H1 (cell line): ENCODE measurements around the gene PPP1R12B. TPM values are rescaled to one million over a fixed set of nuclear protein-coding genes. Genes with fewer than 3 reads are reported as not detected.
"Not testable (repeated sequence)": the region's sequence is repeated elsewhere in the genome, so short reads cannot be mapped to it uniquely, and the experiment has no call there.

Experiments used
- CTCF ChIA-PET: fragments of 300-600 bp; sonication (Branson Sonifier 250); formaldehyde crosslinking; loops from one replicate; lab custom pipeline; 2021; ENCODE audit not compliant: partially characterized antibody; lab: Charles Lee
- POLR2A ChIA-PET: fragments of 300-600 bp; sonication (Branson Sonifier 250); formaldehyde crosslinking; loops from one replicate; lab custom pipeline; 2021; ENCODE audit warnings: inconsistent platforms; ENCODE audit not compliant: partially characterized antibody; lab: Charles Lee
- DNase-seq, 2 experiments: peaks; one replicate each; pipeline versions ENCODE4 v3.0.0 to v3.0.0-alpha.2; 2010 to 2022; ENCODE audit warnings: low spot score in 2 of 2, low read depth in 1 of 2, mixed read lengths in 1 of 2
- FAIRE-seq: peaks from 2 replicates; lab custom pipeline; 2011; peaks lifted over from hg19 to GRCh38; lab: Jason Lieb, UNC
- H2AFZ ChIP-seq: 2 replicates; pipeline ENCODE4 v1.8.1; 2012; ENCODE audit warnings: low read length, inconsistent platforms
- H2AK5ac ChIP-seq: 2 replicates; pipeline ENCODE4 v1.6.1; 2013; ENCODE audit warnings: low read depth, low read length
- H2BK120ac ChIP-seq: replicated peaks from 2 replicates; pipeline ENCODE3; 2013; ENCODE audit warnings: low read depth, low read length, inconsistent platforms
- H2BK12ac ChIP-seq: 2 replicates; pipeline ENCODE4 v1.6.1; 2013; ENCODE audit warnings: low read depth, low read length
- H2BK15ac ChIP-seq: 2 replicates; pipeline ENCODE4 v1.6.1; 2013; ENCODE audit warnings: low read length
- H2BK20ac ChIP-seq: 2 replicates; pipeline ENCODE4 v1.6.1; 2013; ENCODE audit warnings: low read length
- H2BK5ac ChIP-seq: 2 replicates; pipeline ENCODE4 v1.6.1; 2013; ENCODE audit warnings: low read depth, low read length
- H3K14ac ChIP-seq: 2 replicates; pipeline ENCODE4 v1.6.1; 2013; ENCODE audit warnings: inconsistent platforms; ENCODE audit not compliant: insufficient read length
- H3K18ac ChIP-seq: 2 replicates; pipeline ENCODE4 v1.6.1; 2013; ENCODE audit warnings: low read length; ENCODE audit errors: extremely low read depth
- H3K23ac ChIP-seq: 2 replicates; pipeline ENCODE4 v1.6.1; 2013; ENCODE audit warnings: inconsistent platforms; ENCODE audit not compliant: insufficient read length
- H3K23me2 ChIP-seq: 2 replicates; pipeline ENCODE4 v1.6.1; 2013; ENCODE audit warnings: low read depth, low read length
- H3K27ac ChIP-seq: 2 replicates; pipeline ENCODE4 v1.6.1; 2011; ENCODE audit warnings: low read depth, low read length, inconsistent platforms
- H3K27me3 ChIP-seq, 4 experiments: replicated peaks in 1 of 4; 1 replicate in 1 of 4; 2 replicates in 3 of 4; pipeline versions ENCODE4 v1.6.1 to v1.8.1; 2011 to 2013; ENCODE audit warnings: low read length in 3 of 4, mild to moderate bottlenecking in 3 of 4, inconsistent platforms in 2 of 4, mixed read lengths in 2 of 4, moderate library complexity in 1 of 4; ENCODE audit not compliant: control insufficient read depth in 3 of 4, insufficient read depth in 3 of 4; ENCODE audit errors: extremely low read depth in 1 of 4
- H3K36me3 ChIP-seq, 4 experiments: 2 replicates each; pipeline versions ENCODE4 v1.6.1 to v1.8.1; 2011 to 2013; ENCODE audit warnings: mild to moderate bottlenecking in 4 of 4, low read length in 3 of 4, moderate library complexity in 2 of 4, control low read depth in 1 of 4, inconsistent platforms in 1 of 4; ENCODE audit not compliant: insufficient read depth in 4 of 4, control insufficient read depth in 2 of 4
- H3K4ac ChIP-seq: replicated peaks from 2 replicates; pipeline ENCODE3; 2013; ENCODE audit warnings: low read length, low read depth, mixed read lengths, inconsistent platforms; ENCODE audit not compliant: insufficient read length
- H3K4me1 ChIP-seq, 4 experiments: replicated peaks in 1 of 4; 1 replicate in 1 of 4; 2 replicates in 3 of 4; pipeline versions ENCODE4 v1.6.1 to v1.8.1; 2011 to 2013; ENCODE audit warnings: low read length in 3 of 4, inconsistent platforms in 2 of 4, mixed read lengths in 1 of 4; ENCODE audit not compliant: insufficient read depth in 4 of 4, control insufficient read depth in 3 of 4
- H3K4me2 ChIP-seq, 2 experiments: 2 replicates each; pipeline versions ENCODE4 v1.6.1 to v1.8.1; 2011 to 2013; ENCODE audit warnings: low read depth in 2 of 2, low read length in 2 of 2, control low read depth in 1 of 2, inconsistent platforms in 1 of 2, mild to moderate bottlenecking in 1 of 2; ENCODE audit not compliant: insufficient read depth in 1 of 2
- H3K4me3 ChIP-seq, 4 experiments: fragments of 200-600, 300-600 bp in 1 of 4; sonication (generic), shearing (Covaris generic), sonication (Bioruptor Twin) in 1 of 4; 2 replicates each; pipeline versions ENCODE4 v1.5.1 to v1.8.1; 2011 to 2016; ENCODE audit warnings: low read length in 4 of 4, low read depth in 3 of 4, control low read depth in 2 of 4, inconsistent platforms in 2 of 4, mild to moderate bottlenecking in 2 of 4, mixed read lengths in 1 of 4, moderate library complexity in 1 of 4; ENCODE audit not compliant: insufficient read depth in 2 of 4; ENCODE audit errors: extremely low read depth in 1 of 4
- H3K56ac ChIP-seq: replicated peaks from 2 replicates; pipeline ENCODE3; 2013; ENCODE audit warnings: low read depth, mild to moderate bottlenecking, mixed read lengths, low read length, inconsistent platforms; ENCODE audit not compliant: insufficient read length
- H3K79me1 ChIP-seq: 2 replicates; pipeline ENCODE4 v1.6.1; 2013; ENCODE audit warnings: low read depth, low read length, control low read depth
- H3K79me2 ChIP-seq, 2 experiments: 2 replicates each; pipeline versions ENCODE4 v1.6.1 to v1.8.1; 2012 to 2013; ENCODE audit warnings: low read length in 2 of 2, mild to moderate bottlenecking in 2 of 2, inconsistent platforms in 1 of 2; ENCODE audit not compliant: insufficient read depth in 2 of 2, control insufficient read depth in 1 of 2
- H3K9ac ChIP-seq, 4 experiments: replicated peaks in 1 of 4; 1 replicate in 1 of 4; 2 replicates in 3 of 4; pipeline versions ENCODE4 v1.6.1 to v1.8.1; 2011 to 2013; ENCODE audit warnings: low read depth in 3 of 4, low read length in 3 of 4, control low read depth in 2 of 4, mild to moderate bottlenecking in 2 of 4, moderate library complexity in 2 of 4, inconsistent platforms in 1 of 4; ENCODE audit errors: extremely low read depth in 1 of 4
- H3K9me3 ChIP-seq, 2 experiments: 2 replicates each; pipeline versions ENCODE4 v1.6.1 to v1.8.1; 2012 to 2013; ENCODE audit warnings: mild to moderate bottlenecking in 2 of 2, moderate library complexity in 2 of 2, control low read depth in 1 of 2, inconsistent platforms in 1 of 2, low read depth in 1 of 2, low read length in 1 of 2, mixed read lengths in 1 of 2; ENCODE audit not compliant: insufficient read depth in 2 of 2
- H4K20me1 ChIP-seq, 2 experiments: replicated peaks in 1 of 2; 2 replicates each; pipeline versions ENCODE3 to v1.8.1; 2011 to 2013; ENCODE audit warnings: inconsistent platforms in 2 of 2, low read length in 2 of 2, mild to moderate bottlenecking in 1 of 2; ENCODE audit not compliant: insufficient read depth in 2 of 2, control insufficient read depth in 1 of 2
- H4K5ac ChIP-seq: 2 replicates; pipeline ENCODE4 v1.6.1; 2013; ENCODE audit warnings: low read length, low read depth, mixed read lengths, inconsistent platforms; ENCODE audit not compliant: insufficient read length
- H4K8ac ChIP-seq: 2 replicates; pipeline ENCODE4 v1.8.0; 2013; ENCODE audit warnings: mild to moderate bottlenecking, moderate library complexity, low read length, inconsistent platforms; ENCODE audit not compliant: insufficient read depth; ENCODE audit errors: extremely low read depth
- H4K91ac ChIP-seq: replicated peaks from 2 replicates; pipeline ENCODE3; 2013; ENCODE audit warnings: low read length, mixed read lengths, inconsistent platforms; ENCODE audit not compliant: insufficient read length
- CTCF ChIP-seq, 3 experiments: IDR thresholded peaks; 1 replicate in 2 of 3; 2 replicates in 1 of 3; pipeline versions ENCODE4 v1.5.1 to v1.6.1; 2011; ENCODE audit warnings: low read length in 3 of 3, mild to moderate bottlenecking in 3 of 3, inconsistent platforms in 2 of 3, low read depth in 1 of 3, moderate library complexity in 1 of 3; ENCODE audit not compliant: insufficient read depth in 1 of 3; ENCODE audit errors: control extremely low read depth in 1 of 3
- RAD21 ChIP-seq, 2 experiments: IDR thresholded peaks in 1 of 2; conservative IDR thresholded peaks in 1 of 2; 2 replicates each; pipeline ENCODE4 v1.6.1; 2011; ENCODE audit warnings: low read depth in 2 of 2, low read length in 2 of 2, improper control_type of control experiment in 1 of 2, inconsistent platforms in 1 of 2, mild to moderate bottlenecking in 1 of 2, moderate library complexity in 1 of 2
- whole genome bisulfite sequencing, 2 experiments: shearing (Covaris generic) in 1 of 2; methylation state at CpG; one replicate each; pipeline versions ENCODE4 v1.1.6 to v1.1.7; 2013 to 2015; ENCODE audit warnings: low lambda C conversion rate in 2 of 2, mixed read lengths in 2 of 2, inconsistent platforms in 1 of 2, low coverage in 1 of 2, missing lambda C conversion rate in 1 of 2; ENCODE audit not compliant: insufficient replicate concordance in 2 of 2, insufficient coverage in 1 of 2, insufficient read length in 1 of 2; ENCODE audit errors: extremely low coverage in 1 of 2, missing lambda C conversion rate in 1 of 2; 5-methylcytosine and 5-hydroxymethylcytosine counted together
- polyA plus RNA-seq, 7 experiments: library from polyadenylated mRNA; depleted of rRNA in 3 of 7; stranded (reverse) in 5 of 7; unstranded in 2 of 7; fragments of >200 nt in 5 of 7; fragments of 200-250 nt in 2 of 7; gene quantifications; 1 replicate in 5 of 7; 2 replicates in 1 of 7; 4 replicates in 1 of 7; pipeline versions ENCODE4 v1.2.1 to v1.2.3, GENCODE V29; 2011 to 2013; ENCODE audit warnings: missing spikeins in 2 of 7, mixed read lengths in 2 of 7
- total RNA-seq: library from RNA; stranded (reverse); fragmentation: NEBNext Ultra II Directional; extraction: Animal tissue kit (Norgen Biotek cat#: 25700); gene quantifications from 2 replicates; pipeline ENCODE4 v1.2.1, GENCODE V29; 2021

The PPP1R12B gene
- total and polyA plus RNA-seq, 2 of the 8 experiments (the other 6 are each of a cell fraction or from before 2014, with no cell fraction given): 7.9 to 18.7 TPM

DNA sequence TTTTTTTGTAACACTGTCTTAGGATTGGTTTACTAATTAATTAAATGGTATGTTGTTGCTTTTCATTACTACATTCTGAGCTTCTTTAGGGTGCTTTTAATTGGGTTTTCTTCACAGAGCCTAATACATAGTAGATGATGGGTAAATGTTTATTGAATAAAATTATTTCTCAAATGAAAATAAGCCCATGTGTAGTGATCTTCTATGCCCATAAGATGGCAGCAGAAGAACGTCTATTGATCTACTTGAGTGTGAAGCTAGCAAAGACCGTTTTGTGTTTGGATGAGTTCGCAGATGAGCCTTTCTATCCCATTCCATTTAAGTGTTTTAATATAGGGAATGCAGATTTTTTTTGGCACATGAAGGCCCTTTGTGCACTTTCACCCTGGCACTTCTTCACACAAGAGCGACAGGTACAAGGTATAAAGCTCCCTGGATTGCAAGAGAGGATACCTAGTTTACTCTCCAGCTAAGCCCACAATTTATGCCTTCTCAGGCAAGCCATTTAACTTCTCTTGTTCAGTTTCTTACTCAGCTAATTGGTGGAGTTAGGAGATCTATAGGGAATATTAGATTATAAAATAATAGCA is 115.7 kb downstream of the PPP1R12B start:
- not testable (repeated sequence) for H4K20me1 ChIP-seq, FAIRE-seq
- CTCF ChIA-PET: interaction anchor here (0.7 to 3.2 kb wide), 27 partner anchors 8 to 276 kb away, joined by 3 to 18 read pairs (median 4); no protein-coding TSS in a partner anchor

More for the DNA sequence above, 115.7 kb downstream of the PPP1R12B start:
- H3K4me1 ChIP-seq, H3K4me3 ChIP-seq, H3K79me2 ChIP-seq, H2BK12ac ChIP-seq, H3K4ac ChIP-seq, H3K23ac ChIP-seq, H2AK5ac ChIP-seq, H3K14ac ChIP-seq, H2AFZ ChIP-seq, H3K27me3 ChIP-seq, H2BK5ac ChIP-seq, DNase-seq, H3K9me3 ChIP-seq, H3K9ac ChIP-seq, H2BK20ac ChIP-seq, H4K91ac ChIP-seq, H3K56ac ChIP-seq, H3K79me1 ChIP-seq, POLR2A ChIA-PET, H2BK120ac ChIP-seq, H3K4me2 ChIP-seq, H4K8ac ChIP-seq, H4K5ac ChIP-seq, H2BK15ac ChIP-seq, H3K36me3 ChIP-seq, H3K23me2 ChIP-seq, H3K18ac ChIP-seq, H3K27ac ChIP-seq: not testable (repeated sequence)
- peak in 2 of 3 experiments; percentile 37 to 42; a peak in 2 of 4 replicates for TF ChIP-seq CTCF (IDR thresholded peaks at IDR 0.05; ENCODE audit: control extremely low read depth in 1 of 3, insufficient read depth in 1 of 3, low read depth in 1 of 3, low read length in 3 of 3)
- TF ChIP-seq RAD21 (IDR thresholded peaks at IDR 0.05 in 1 of 2, conservative IDR thresholded peaks at IDR 0.05 in 1 of 2; ENCODE audit: low read depth in 2 of 2, low read length in 2 of 2): peak; percentile 65 to 70
- 47% methylated on average over 4 of the region's 4 CpGs; no CpG with 5 or more reads in 1 of the 2 experiments for WGBS, 2 experiments
